GM10266 (cell line): ENCODE measurements around the gene IL19.

Source experiments
- DNase-seq: peaks from one replicate; pipeline ENCODE4 v3.0.0; 2012; ENCODE audit errors: extremely low spot score
- CTCF ChIP-seq: IDR thresholded peaks from 2 replicates; pipeline ENCODE4 v1.5.1; 2012; ENCODE audit warnings: mild to moderate bottlenecking, low read depth; ENCODE audit not compliant: control insufficient read depth, insufficient read depth; ENCODE audit errors: missing control alignments

Gene IL19

GRCh38 chr1:206803221-206803730 is 32.7 kb downstream of the IL19 start:
- peak; percentile 76 for DNase-seq
- no peak for TF ChIP-seq CTCF

GRCh38 chr1:206804156-206804737 is 33.7 kb downstream of the IL19 start:
- DNase-seq: no peak
- TF ChIP-seq CTCF: no peak

GRCh38 chr1:206805357-206805756 is 34.8 kb downstream of the IL19 start:
- DNase-seq: no peak
- TF ChIP-seq CTCF: no peak

- peak; percentile 59 for DNase-seq
- TF ChIP-seq CTCF: peak; percentile 82
Observed at GRCh38 chr1:206808615-206809014, 38.0 kb downstream of the IL19 start.

- DNase-seq: no peak
Observed at GRCh38 chr1:206809504-206810084, 39.0 kb downstream of the IL19 start.

GRCh38 chr1:206812471-206812870 is 41.9 kb downstream of the IL19 start:
- DNase-seq: no peak
- no peak for TF ChIP-seq CTCF

More at GRCh38 chr1:206809504-206810084, 39.0 kb downstream of the IL19 start:
- peak; percentile 61 for TF ChIP-seq CTCF

- no peak for TF ChIP-seq CTCF
- no peak for DNase-seq
Observed at GRCh38 chr1:206814716-206815341, 44.3 kb downstream of the IL19 start.
